ENCODE data around the gene CHMP2A. TPM values are rescaled to one million over a fixed set of nuclear protein-coding genes. Genes with fewer than 3 reads are reported as not detected.

CHMP2A gene
- total RNA-seq, 1 experiment from 2014 or later = 112 TPM

DNA sequence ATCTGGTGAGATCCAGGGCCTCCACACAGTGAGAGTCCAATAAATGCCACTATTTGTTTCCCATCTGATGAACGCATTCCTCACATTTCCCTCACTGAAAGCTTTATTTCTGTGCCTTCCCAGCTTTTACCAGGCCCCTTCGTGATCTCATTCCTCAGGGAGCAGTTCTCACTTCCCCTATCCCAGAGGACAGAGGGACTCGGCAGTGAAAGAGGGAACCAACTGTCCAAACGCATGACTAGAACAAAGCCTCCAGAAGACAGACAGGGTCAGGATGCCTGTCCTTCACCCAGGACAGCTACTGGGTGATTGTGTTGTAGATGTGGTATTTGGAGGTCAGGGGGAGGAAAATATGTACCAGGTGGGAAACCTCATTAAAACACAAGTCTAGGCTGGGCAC, 33.3 kb downstream of the CHMP2A start:
- Mint-ChIP-seq H3K4me3 (ENCODE audit: unreplicated experiment) (peak overlapping the region; percentile 31), H3K27ac (ENCODE audit: unreplicated experiment) (no peak overlapping the region), H3K4me1 (ENCODE audit: low read depth, unreplicated experiment) (peaks cover 20% of the 10 kb centered on the region), H3K27me3 (ENCODE audit: insufficient read depth, unreplicated experiment) (no peaks in the 10 kb centered on the region), H3K9me3 (ENCODE audit: unreplicated experiment) (no peaks in the 10 kb centered on the region), H3K36me3 (ENCODE audit: insufficient read depth, unreplicated experiment) (peaks cover 22% of the 10 kb centered on the region)
- TF ChIP-seq, protein P1, sequence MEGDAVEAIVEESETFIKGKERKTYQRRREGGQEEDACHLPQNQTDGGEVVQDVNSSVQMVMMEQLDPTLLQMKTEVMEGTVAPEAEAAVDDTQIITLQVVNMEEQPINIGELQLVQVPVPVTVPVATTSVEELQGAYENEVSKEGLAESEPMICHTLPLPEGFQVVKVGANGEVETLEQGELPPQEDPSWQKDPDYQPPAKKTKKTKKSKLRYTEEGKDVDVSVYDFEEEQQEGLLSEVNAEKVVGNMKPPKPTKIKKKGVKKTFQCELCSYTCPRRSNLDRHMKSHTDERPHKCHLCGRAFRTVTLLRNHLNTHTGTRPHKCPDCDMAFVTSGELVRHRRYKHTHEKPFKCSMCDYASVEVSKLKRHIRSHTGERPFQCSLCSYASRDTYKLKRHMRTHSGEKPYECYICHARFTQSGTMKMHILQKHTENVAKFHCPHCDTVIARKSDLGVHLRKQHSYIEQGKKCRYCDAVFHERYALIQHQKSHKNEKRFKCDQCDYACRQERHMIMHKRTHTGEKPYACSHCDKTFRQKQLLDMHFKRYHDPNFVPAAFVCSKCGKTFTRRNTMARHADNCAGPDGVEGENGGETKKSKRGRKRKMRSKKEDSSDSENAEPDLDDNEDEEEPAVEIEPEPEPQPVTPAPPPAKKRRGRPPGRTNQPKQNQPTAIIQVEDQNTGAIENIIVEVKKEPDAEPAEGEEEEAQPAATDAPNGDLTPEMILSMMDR (IDR thresholded peaks at IDR 0.05; ENCODE audit: insufficient read depth in 1 of 2, low read depth in 1 of 2, low read length in 1 of 2, severe bottlenecking in 1 of 2, unreplicated experiment in 1 of 2) = no peak
- no TSS peak for BruUV-seq (replicated peaks)
- ChIA-PET POLR2A (interaction anchor here (0.6 to 0.8 kb wide), 4 partner anchors 10 to 38 kb away, joined by 3 to 10 read pairs (median 4); partner anchors contain the start of gene TRIM28), CTCF (interaction anchor here (0.7 to 1.1 kb wide), 2 partner anchors 22 kb away, joined by 4 to 5 read pairs; partner anchors contain the start of gene TRIM28)
- no peaks in the 10 kb centered on the region for H3K9me3 ChIP-seq
- H3K4me3 ChIP-seq (ENCODE audit: low read depth, low read length) = no peak overlapping the region
- H3K4me1 ChIP-seq = peaks cover 13% of the 10 kb centered on the region
- DNase-seq = no peak
- intact Hi-C loops (cut with micrococcal nuclease; ENCODE audit: unreplicated experiment) = no loop called here
- H3K27me3 ChIP-seq (replicated peaks; ENCODE audit: control insufficient read depth, insufficient read depth, low read length) = no peaks in the 10 kb centered on the region
- H3K36me3 ChIP-seq (ENCODE audit: control insufficient read depth, insufficient read depth, low read length) = peaks cover 3% of the 10 kb centered on the region; the same call in 1 of the 2 replicates

DNA sequence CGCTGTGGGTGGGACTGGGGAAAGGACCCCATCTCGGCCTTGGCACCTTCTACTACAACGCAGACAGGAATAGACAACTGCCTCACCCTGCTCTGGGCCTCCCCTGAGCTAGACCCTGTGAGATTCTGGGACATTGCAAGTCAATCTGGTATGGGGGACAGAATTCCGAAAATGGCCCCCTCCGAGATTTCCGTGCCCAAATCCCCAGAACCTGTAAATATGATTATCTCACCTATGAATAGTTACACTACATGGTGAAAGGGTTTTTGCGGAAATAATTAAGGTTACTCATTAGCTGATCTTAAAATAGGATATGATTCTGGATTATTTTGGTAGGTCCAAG, 34.7 kb downstream of the CHMP2A start:
- Histone ChIP-seq H3K27me3 (replicated peaks; ENCODE audit: control insufficient read depth, insufficient read depth, low read length) (no peaks in the 10 kb centered on the region), H3K36me3 (ENCODE audit: control insufficient read depth, insufficient read depth, low read length) (peaks cover 3% of the 10 kb centered on the region; the same call in 1 of the 2 replicates), H3K4me3 (ENCODE audit: low read depth, low read length) (peak overlapping the region; percentile 55), H3K9me3 (no peaks in the 10 kb centered on the region), H3K4me1 (peaks cover 13% of the 10 kb centered on the region)
- intact Hi-C loops (cut with micrococcal nuclease; ENCODE audit: unreplicated experiment) = no loop called here
- DNase-seq = no peak
- ChIA-PET CTCF (interaction anchor here (0.9 to 2.2 kb wide), 6 partner anchors 20 to 158 kb away, joined by 3 to 22 read pairs (median 7); partner anchors contain the start of genes CHMP2A, TRIM28 and ZNF497), POLR2A (interaction anchor here (1.0 to 2.2 kb wide), 6 partner anchors 18 to 156 kb away, joined by 3 to 37 read pairs (median 4); partner anchors contain the start of genes TRIM28, UBE2M and ZNF584)
- H3K4me3 Mint-ChIP-seq (ENCODE audit: unreplicated experiment) = peak overlapping the region; percentile 85
- H3K27ac Mint-ChIP-seq (ENCODE audit: unreplicated experiment) = peak overlapping the region; percentile 85
- TF ChIP-seq, protein P1 (IDR thresholded peaks at IDR 0.05; ENCODE audit: insufficient read depth in 1 of 2, low read depth in 1 of 2, low read length in 1 of 2, severe bottlenecking in 1 of 2, unreplicated experiment in 1 of 2) = no peak
- H3K9me3 Mint-ChIP-seq (ENCODE audit: unreplicated experiment) = no peaks in the 10 kb centered on the region
- H3K4me1 Mint-ChIP-seq (ENCODE audit: low read depth, unreplicated experiment) = peaks cover 20% of the 10 kb centered on the region
- BruUV-seq (replicated peaks) = TSS peak; percentile 97
- H3K27me3 Mint-ChIP-seq (ENCODE audit: insufficient read depth, unreplicated experiment) = no peaks in the 10 kb centered on the region
- H3K36me3 Mint-ChIP-seq (ENCODE audit: insufficient read depth, unreplicated experiment) = peaks cover 28% of the 10 kb centered on the region

DNA sequence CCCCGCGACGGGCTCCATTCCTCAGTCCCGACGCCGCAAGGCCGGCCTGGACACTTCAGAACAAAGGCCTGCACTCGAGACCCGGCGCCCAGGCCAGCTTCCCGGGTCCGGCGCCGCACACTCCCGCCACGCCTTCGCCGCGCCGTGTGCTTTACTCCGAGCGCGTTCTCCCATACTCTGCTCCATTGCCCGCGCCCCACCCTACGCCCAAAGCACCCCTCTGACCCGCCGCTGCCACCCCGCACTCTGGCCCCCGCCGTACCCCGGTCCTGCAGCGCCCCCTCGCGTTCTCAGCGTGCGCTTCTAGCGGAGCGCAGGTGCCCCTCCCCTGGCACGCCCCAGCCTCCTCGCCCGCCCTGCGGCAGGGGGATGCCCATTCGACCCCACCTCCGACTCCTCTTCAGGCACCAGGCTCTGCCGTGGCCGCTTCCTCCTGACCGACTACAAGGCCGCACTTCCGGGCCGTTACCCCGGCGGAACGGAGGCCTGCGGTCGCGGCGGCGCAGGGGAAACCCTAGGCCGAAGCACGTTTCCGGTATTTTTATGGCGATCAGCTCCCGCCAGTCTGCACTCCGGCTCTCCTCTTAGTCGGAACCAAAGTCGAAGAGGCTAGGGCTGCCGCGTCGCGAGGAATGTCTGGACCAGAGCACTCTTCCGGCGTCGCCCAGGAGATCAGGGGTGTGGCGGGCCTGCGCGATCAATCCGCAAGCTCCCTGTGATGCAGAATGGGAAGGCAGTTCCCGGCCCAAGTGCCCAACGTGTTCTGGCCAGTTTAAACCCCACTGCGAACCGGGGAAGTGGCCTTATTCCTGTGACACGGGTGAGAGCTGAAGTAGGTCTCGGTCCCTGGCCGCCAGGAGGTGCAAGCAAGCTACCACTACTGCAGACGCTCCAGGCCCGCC, 35.3 kb downstream of the CHMP2A start, which contains the start of gene ZBTB45:
Gene ZBTB45, minus strand, starts transcription at position 456 of the 902 bp plus-strand sequence. CDS start 2,137 bp downstream, outside the sequence.
- Mint-ChIP-seq H3K9me3 (ENCODE audit: unreplicated experiment) (no peaks in the 10 kb centered on the region), H3K27me3 (ENCODE audit: insufficient read depth, unreplicated experiment) (no peaks in the 10 kb centered on the region), H3K4me3 (ENCODE audit: unreplicated experiment) (peak within 1 kb of the TSS; percentile 85), H3K4me1 (ENCODE audit: low read depth, unreplicated experiment) (peaks cover 20% of the 10 kb centered on the region), H3K27ac (ENCODE audit: unreplicated experiment) (peak within 1 kb of the TSS; percentile 85), H3K36me3 (ENCODE audit: insufficient read depth, unreplicated experiment) (peaks cover 34% of the 10 kb centered on the region)
- CTCF ChIA-PET = interaction anchor here (0.9 to 2.2 kb wide), 11 partner anchors 15 to 157 kb away, joined by 3 to 22 read pairs (median 4); partner anchors contain the start of genes CHMP2A, TRIM28, ZNF324B and ZNF497
- peaks cover 3% of the 10 kb centered on the region; the same call in 1 of the 2 replicates for H3K36me3 ChIP-seq (ENCODE audit: control insufficient read depth, insufficient read depth, low read length)
- peak; percentile 94 to 95 for DNase-seq
- intact Hi-C loops (cut with micrococcal nuclease; ENCODE audit: unreplicated experiment) = loop anchor here (1.0 to 2.0 kb wide), 8 partner anchors 19 to 191 kb away; partner anchors contain the start of genes RPS5, TRIM28, UBE2M and ZNF324
- peaks cover 13% of the 10 kb centered on the region for H3K4me1 ChIP-seq
- POLR2A ChIA-PET = interaction anchor here (0.6 to 2.2 kb wide), 8 partner anchors 18 to 280 kb away, joined by 3 to 37 read pairs (median 4); partner anchors contain the start of genes TRIM28, UBE2M and ZNF584
- no peaks in the 10 kb centered on the region for H3K27me3 ChIP-seq (replicated peaks; ENCODE audit: control insufficient read depth, insufficient read depth, low read length)
- TSS peak; percentile 40 for BruUV-seq (replicated peaks)
- TF ChIP-seq, protein P1 (IDR thresholded peaks at IDR 0.05; ENCODE audit: insufficient read depth in 1 of 2, low read depth in 1 of 2, low read length in 1 of 2, severe bottlenecking in 1 of 2, unreplicated experiment in 1 of 2) = peak; percentile 64 to 93
- no peaks in the 10 kb centered on the region for H3K9me3 ChIP-seq
- H3K4me3 ChIP-seq (ENCODE audit: low read depth, low read length) = peak within 1 kb of the TSS; percentile 55

Measured in Caco-2 (cell line).